ENCODE results near the gene LHPP.

GRCh38 chr10:124473070-124473469, 11.4 kb downstream of the LHPP start:
- TF ChIP-seq CTCF (IDR thresholded peaks at IDR 0.05) (no peak), POLR2A (IDR thresholded peaks at IDR 0.05) (no peak), POLR2AphosphoS5 (IDR thresholded peaks at IDR 0.05) (no peak)
